GM13977 (cell line): Measurements from ENCODE around the gene MGRN1.

Experiments
- DNase-seq: peaks from one replicate; pipeline ENCODE4 v3.0.0; 2012; ENCODE audit warnings: low spot score
- CTCF ChIP-seq: IDR thresholded peaks from 2 replicates; pipeline ENCODE4 v1.5.1; 2012; ENCODE audit warnings: mild to moderate bottlenecking, control low read depth; ENCODE audit not compliant: insufficient read depth; ENCODE audit errors: extremely low read depth, missing control alignments
- in situ Hi-C: fragments of 300-500 bp; cut with MboI; formaldehyde crosslinking; loops from one replicate; pipeline ENCODE4 v1.12.0; 2022; ENCODE audit warnings: low sequenced_read_pairs, low pct_unique_long_range_greater_than_20kb, mixed read lengths, inconsistent platforms; ENCODE audit not compliant: unreplicated experiment

MGRN1 gene

GRCh38 chr16:4713663-4714501 lies 89.3 kb downstream of the MGRN1 start:
- DNase-seq, result no peak
- in situ Hi-C loops, result no loop called here
- no peak for TF ChIP-seq CTCF

GRCh38 chr16:4714996-4715395 lies 90.4 kb downstream of the MGRN1 start:
- TF ChIP-seq CTCF, result no peak
- in situ Hi-C loops, result no loop called here
- no peak for DNase-seq

- no peak for TF ChIP-seq CTCF
- DNase-seq, result no peak
- in situ Hi-C loops, result no loop called here
These were observed 93.8 kb downstream of the MGRN1 start for GRCh38 chr16:4718466-4718865.

- in situ Hi-C loops, result no loop called here
- TF ChIP-seq CTCF, result no peak
- no peak for DNase-seq
These were observed 98.6 kb downstream of the MGRN1 start for GRCh38 chr16:4723071-4723767.

- in situ Hi-C loops, result loop anchor here (25.0 kb wide), 1 partner anchor 338 kb away; the partner anchor contains the start of genes ALG1 and C16orf89
- no peak for TF ChIP-seq CTCF
These were observed 100.1 kb downstream of the MGRN1 start for GRCh38 chr16:4724661-4725270.

GRCh38 chr16:4726616-4727015 lies 102.0 kb downstream of the MGRN1 start:
- in situ Hi-C loops, result loop anchor here (25.0 kb wide), 1 partner anchor 336 kb away; the partner anchor contains the start of genes ALG1 and C16orf89
- DNase-seq, result no peak
- no peak for TF ChIP-seq CTCF

More at GRCh38 chr16:4724661-4725270, 100.1 kb downstream of the MGRN1 start:
- DNase-seq, result no peak
